Upper lobe of left lung (tissue), 4 donors: ENCODE data around the gene MTCH1.

Experiments used
- CTCF ChIP-seq, 6 experiments: fragments of 450-650 bp in 4 of 6; fragments of 200-600 bp in 2 of 6; sonication (generic) in 2 of 6; IDR thresholded peaks; one replicate each; pipeline ENCODE4 v1.5.1; 2016 to 2019; ENCODE audit warnings: antibody characterized with exemption in 6 of 6
- EP300 ChIP-seq, 4 donors: sonication (generic); formaldehyde crosslinking; IDR thresholded peaks; one replicate each; pipeline ENCODE4 v1.5.1; 2017; ENCODE audit warnings: antibody characterized with exemption in 4 of 4, control low read depth in 2 of 4
- POLR2AphosphoS5 ChIP-seq, 2 donors: sonication (generic); formaldehyde crosslinking; IDR thresholded peaks; one replicate each; pipeline ENCODE4 v1.5.1; 2017; ENCODE audit warnings: antibody characterized with exemption in 2 of 2

GRCh38 chr6:36969240-36969691 is 16.7 kb downstream of the MTCH1 start:
- no peak for TF ChIP-seq EP300 (IDR thresholded peaks at IDR 0.05)
- TF ChIP-seq CTCF (IDR thresholded peaks at IDR 0.05), result no peak
- peak in 1 of 2 donors; percentile 7 for TF ChIP-seq POLR2AphosphoS5 (IDR thresholded peaks at IDR 0.05)
